ENCODE measurements around the gene FGF10. TPM values are rescaled to one million over a fixed set of nuclear protein-coding genes. Genes with fewer than 3 reads are reported as not detected.

FGF10 gene
- 10 to 100 TPM in 1 of 4 donors, 1 to 10 TPM in 3; 6.7 to 10.2 (median 8.7) TPM for polyA plus RNA-seq (ENCODE audit: insufficient read length in 4 of 4)

- DNase-seq (ENCODE audit: low read depth in 4 of 4, low spot score in 3 of 4): peak in 1 of 4 donors; percentile 56
Measured at GRCh38 chr5:44389090-44389822, at the start of gene FGF10. Gene FGF10, minus strand, starts transcription at chr5:44389420. Its CDS starts 738 bp downstream, at chr5:44388682.

GRCh38 chr5:44426944-44427343, 37.7 kb upstream of the FGF10 start:
- no peak for DNase-seq (ENCODE audit: low read depth in 4 of 4, low spot score in 3 of 4)

GRCh38 chr5:44412286-44412685, 23.1 kb upstream of the FGF10 start:
- DNase-seq (ENCODE audit: low read depth in 4 of 4, low spot score in 3 of 4): no peak

GRCh38 chr5:44402084-44402483, 12.9 kb upstream of the FGF10 start:
- no peak for DNase-seq (ENCODE audit: low read depth in 4 of 4, low spot score in 3 of 4)

- no peak for DNase-seq (ENCODE audit: low read depth in 4 of 4, low spot score in 3 of 4)
Measured at GRCh38 chr5:44401611-44402010, 12.4 kb upstream of the FGF10 start.

- DNase-seq (ENCODE audit: low read depth in 4 of 4, low spot score in 3 of 4): no peak
Measured at GRCh38 chr5:44398382-44398781, 9.2 kb upstream of the FGF10 start.

GRCh38 chr5:44396312-44396711, 7.1 kb upstream of the FGF10 start:
- DNase-seq (ENCODE audit: low read depth in 4 of 4, low spot score in 3 of 4): no peak

- no peak for DNase-seq (ENCODE audit: low read depth in 4 of 4, low spot score in 3 of 4)
Measured at GRCh38 chr5:44390351-44390750, 1.1 kb upstream of the FGF10 start.

GRCh38 chr5:44389823-44390143, 563 bp upstream of the FGF10 start:
- no peak for DNase-seq (ENCODE audit: low read depth in 4 of 4, low spot score in 3 of 4)

- no peak for DNase-seq (ENCODE audit: low read depth in 4 of 4, low spot score in 3 of 4)
Measured at GRCh38 chr5:44388321-44389089, 715 bp downstream of the FGF10 start.

GRCh38 chr5:44387921-44388320, 1.3 kb downstream of the FGF10 start:
- no peak for DNase-seq (ENCODE audit: low read depth in 4 of 4, low spot score in 3 of 4)

GRCh38 chr5:44387406-44387805, 1.8 kb downstream of the FGF10 start:
- no peak for DNase-seq (ENCODE audit: low read depth in 4 of 4, low spot score in 3 of 4)

GRCh38 chr5:44385291-44385900, 3.8 kb downstream of the FGF10 start:
- no peak for DNase-seq (ENCODE audit: low read depth in 4 of 4, low spot score in 3 of 4)

GRCh38 chr5:44384816-44385215, 4.4 kb downstream of the FGF10 start:
- DNase-seq (ENCODE audit: low read depth in 4 of 4, low spot score in 3 of 4): no peak

GRCh38 chr5:44382894-44383293, 6.3 kb downstream of the FGF10 start:
- DNase-seq (ENCODE audit: low read depth in 4 of 4, low spot score in 3 of 4): no peak

- no peak for DNase-seq (ENCODE audit: low read depth in 4 of 4, low spot score in 3 of 4)
Measured at GRCh38 chr5:44377057-44377456, 12.2 kb downstream of the FGF10 start.

- no peak for DNase-seq (ENCODE audit: low read depth in 4 of 4, low spot score in 3 of 4)
Measured at GRCh38 chr5:44372028-44372427, 17.2 kb downstream of the FGF10 start.

GRCh38 chr5:44367203-44367602, 22.0 kb downstream of the FGF10 start:
- DNase-seq (ENCODE audit: low read depth in 4 of 4, low spot score in 3 of 4): no peak

GRCh38 chr5:44365345-44365744, 23.9 kb downstream of the FGF10 start:
- DNase-seq (ENCODE audit: low read depth in 4 of 4, low spot score in 3 of 4): no peak

- no peak for DNase-seq (ENCODE audit: low read depth in 4 of 4, low spot score in 3 of 4)
Measured at GRCh38 chr5:44364097-44364496, 25.1 kb downstream of the FGF10 start.

- no peak for DNase-seq (ENCODE audit: low read depth in 4 of 4, low spot score in 3 of 4)
Measured at GRCh38 chr5:44361342-44362001, 27.7 kb downstream of the FGF10 start.
